Measurements from ENCODE around the gene RYK.
"Not testable (repeated sequence)": the region's sequence is repeated elsewhere in the genome, so short reads cannot be mapped to it uniquely, and the experiment has no call there.

DNA sequence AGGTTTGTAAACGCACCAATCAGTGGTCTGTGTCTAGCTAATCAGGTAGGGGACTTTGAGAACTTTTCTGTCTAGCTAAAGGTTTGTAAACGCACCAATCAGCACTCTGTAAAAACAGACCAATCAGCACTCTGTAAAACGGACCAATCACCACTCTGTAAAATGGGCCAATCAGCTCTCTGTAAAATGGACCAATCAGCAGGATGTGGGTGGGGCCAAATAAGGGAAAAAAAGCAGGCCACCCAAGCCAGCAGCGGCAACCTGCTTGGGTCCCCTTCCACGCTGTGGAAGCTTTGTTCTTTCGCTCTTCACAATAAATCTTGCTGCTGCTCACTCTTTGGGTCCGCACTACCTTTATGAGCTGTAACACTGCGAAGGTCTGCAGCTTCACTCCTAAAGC is 50.8 kb downstream of the RYK start:
- TF ChIP-seq, protein P1, sequence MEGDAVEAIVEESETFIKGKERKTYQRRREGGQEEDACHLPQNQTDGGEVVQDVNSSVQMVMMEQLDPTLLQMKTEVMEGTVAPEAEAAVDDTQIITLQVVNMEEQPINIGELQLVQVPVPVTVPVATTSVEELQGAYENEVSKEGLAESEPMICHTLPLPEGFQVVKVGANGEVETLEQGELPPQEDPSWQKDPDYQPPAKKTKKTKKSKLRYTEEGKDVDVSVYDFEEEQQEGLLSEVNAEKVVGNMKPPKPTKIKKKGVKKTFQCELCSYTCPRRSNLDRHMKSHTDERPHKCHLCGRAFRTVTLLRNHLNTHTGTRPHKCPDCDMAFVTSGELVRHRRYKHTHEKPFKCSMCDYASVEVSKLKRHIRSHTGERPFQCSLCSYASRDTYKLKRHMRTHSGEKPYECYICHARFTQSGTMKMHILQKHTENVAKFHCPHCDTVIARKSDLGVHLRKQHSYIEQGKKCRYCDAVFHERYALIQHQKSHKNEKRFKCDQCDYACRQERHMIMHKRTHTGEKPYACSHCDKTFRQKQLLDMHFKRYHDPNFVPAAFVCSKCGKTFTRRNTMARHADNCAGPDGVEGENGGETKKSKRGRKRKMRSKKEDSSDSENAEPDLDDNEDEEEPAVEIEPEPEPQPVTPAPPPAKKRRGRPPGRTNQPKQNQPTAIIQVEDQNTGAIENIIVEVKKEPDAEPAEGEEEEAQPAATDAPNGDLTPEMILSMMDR (IDR thresholded peaks at IDR 0.05) = not testable (repeated sequence)
- TF ChIP-seq POLR2A (IDR thresholded peaks at IDR 0.05) = not testable (repeated sequence)
